HG03558 (cell line): Measurements from ENCODE around the gene PARN.

Source experiments
- ATAC-seq: cut with Tn5 transposase; IDR thresholded peaks from one replicate; pipeline ENCODE4 v1.9.1; 2021; ENCODE audit warnings: moderate number of reproducible peaks; ENCODE audit not compliant: unreplicated experiment; ENCODE audit errors: extremely low read depth

The PARN gene

DNA sequence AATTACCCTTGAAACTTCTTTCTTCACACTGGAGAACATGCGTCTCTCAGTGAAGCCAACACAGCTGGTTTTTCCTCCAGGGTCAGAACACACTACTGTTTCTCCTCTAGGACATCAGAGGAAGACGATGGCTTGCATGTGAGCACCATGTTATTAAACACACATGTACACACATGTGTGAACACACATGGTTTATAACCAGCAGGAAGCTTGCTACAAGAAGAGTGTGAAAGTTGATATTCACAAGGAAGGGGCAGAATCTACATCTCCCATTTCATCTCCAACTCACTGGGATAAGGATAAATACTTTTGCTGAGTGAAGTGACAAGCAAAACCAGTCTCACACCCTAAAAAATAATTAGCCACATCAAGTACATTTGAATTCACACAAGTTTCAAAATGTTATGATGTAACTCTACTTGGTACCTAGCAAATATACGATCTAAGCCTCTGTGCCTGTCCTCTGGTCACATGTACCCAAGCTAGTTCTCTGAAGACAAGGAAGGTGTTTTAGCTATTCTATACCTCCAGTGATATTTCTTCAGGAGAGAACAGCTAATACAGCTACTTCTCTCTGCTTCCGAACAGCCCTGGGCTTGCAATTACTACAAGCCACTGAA lies 127.7 kb downstream of the PARN start:
- no peak for ATAC-seq

DNA sequence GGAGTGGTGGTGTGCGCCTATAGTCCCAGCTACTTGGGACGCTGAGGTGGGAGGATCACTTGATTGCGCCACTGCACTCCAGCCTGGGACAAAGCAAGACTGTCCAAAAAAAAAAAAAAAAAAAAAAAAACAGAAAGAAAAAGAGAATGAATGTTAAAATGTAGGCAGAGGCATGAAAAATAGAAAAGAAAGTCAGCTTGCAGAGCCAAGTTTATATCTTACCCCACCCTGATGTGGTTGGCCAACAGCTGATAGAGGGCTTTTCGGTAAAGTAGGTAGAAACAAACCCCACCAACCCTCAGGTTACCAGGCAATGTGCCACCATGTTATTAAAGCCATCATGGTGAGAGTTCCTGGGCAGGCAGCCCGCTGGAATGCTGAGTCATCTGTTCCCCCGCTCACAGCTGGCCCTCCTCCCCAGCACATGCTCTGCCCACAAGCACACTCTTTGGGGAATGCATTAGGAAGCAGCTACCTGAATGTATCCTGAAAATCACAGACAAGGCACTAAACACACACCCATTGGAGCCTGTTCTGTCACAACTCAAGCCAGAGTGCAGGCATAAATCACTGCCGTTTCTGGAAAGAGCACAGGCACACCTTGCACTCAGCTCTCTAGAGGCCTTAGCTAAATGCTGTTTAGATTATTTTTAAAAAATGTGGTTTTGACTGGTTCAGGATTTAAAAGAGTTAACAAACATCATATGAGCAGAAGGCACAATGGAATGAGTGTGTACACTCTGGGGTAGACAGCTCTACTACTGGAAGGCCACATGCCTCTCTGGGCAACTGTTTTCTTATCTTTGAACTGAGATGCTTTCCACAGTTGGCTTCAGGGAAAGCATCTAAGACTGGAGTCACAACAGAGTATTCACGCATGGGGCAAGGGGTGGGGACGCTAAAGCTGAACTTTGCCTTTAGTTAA lies 128.5 kb downstream of the PARN start:
- ATAC-seq: no peak

DNA sequence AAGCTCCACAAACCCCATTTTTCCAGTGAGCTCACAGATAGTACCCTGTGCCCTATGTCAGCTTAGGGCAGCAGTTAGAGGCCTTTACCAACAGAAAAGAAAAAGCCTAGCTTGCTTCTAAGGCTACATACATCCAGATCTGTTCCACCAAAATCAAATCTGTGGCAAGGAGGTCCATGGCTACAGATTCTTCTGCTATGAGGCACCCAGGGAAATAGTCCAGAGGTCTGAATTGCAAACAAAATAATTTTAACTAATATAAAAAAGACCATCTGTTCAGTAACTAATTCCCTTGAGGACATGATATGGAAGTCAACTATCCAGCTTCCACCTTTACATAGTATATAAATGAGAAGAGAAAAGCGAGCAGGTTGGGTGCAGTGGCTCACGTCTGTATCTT lies 129.3 kb downstream of the PARN start:
- no peak for ATAC-seq

DNA sequence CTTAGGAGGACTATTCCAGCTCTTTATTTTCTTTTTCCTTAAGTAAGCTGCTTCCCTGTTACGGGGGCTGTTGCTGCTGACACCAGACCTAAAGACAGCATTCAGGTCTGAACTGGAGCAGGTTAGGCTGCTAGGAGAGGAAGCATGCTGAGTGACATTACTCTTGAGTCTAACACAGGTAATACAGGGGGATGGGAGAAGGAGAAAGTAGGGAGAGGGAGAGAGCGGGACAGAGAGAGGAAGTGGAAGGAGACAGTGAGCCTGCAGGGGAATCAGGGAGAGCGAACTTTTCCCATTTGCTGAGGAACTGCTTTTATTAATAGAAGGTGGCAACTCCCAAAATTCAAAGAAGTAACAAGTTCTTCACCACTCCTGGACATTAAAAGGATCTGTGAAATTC lies 130.9 kb downstream of the PARN start:
- no peak for ATAC-seq

- no peak for ATAC-seq
These were observed 132.6 kb downstream of the PARN start for GRCh38 chr16:14497245-14498082.

- ATAC-seq: no peak
These were observed 133.3 kb downstream of the PARN start for GRCh38 chr16:14496786-14497185.

- ATAC-seq: no peak
These were observed 133.9 kb downstream of the PARN start for GRCh38 chr16:14496047-14496770.

GRCh38 chr16:14495213-14496046 lies 134.6 kb downstream of the PARN start:
- no peak for ATAC-seq

DNA sequence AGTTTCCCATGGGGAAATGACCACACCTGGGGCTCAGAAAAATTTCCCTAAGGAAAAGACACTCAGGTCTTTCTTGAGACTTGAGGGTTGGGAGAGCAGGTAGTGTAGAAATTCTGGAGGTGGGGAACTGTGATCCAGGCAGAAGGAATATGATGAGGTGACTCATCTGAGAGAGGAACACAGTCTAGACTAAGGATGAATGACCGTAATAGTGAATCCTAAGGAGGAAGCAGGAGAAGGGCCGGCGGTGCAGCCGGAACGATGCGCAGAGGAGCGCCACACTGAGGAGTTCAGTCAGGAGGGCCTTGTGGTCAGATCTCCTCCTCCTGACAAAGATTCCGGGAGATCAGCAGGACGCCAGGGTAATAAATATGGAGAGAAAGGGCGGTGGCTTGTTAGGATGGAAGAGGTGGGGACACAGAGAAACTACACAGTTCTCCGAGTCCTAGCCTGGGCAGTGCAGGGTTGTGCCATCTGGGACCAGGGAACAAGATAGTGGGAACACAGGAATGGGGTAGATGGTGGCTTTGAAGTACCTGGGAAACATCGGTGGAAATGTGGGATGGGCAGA lies 135.6 kb downstream of the PARN start:
- ATAC-seq: no peak

GRCh38 chr16:14493791-14494190 lies 136.3 kb downstream of the PARN start:
- no peak for ATAC-seq

- no peak for ATAC-seq
These were observed 137.4 kb downstream of the PARN start for GRCh38 chr16:14492614-14493013.

- no peak for ATAC-seq
These were observed 138.1 kb downstream of the PARN start for GRCh38 chr16:14491861-14492529.

- ATAC-seq: no peak
These were observed 139.8 kb downstream of the PARN start for GRCh38 chr16:14490235-14490634.

DNA sequence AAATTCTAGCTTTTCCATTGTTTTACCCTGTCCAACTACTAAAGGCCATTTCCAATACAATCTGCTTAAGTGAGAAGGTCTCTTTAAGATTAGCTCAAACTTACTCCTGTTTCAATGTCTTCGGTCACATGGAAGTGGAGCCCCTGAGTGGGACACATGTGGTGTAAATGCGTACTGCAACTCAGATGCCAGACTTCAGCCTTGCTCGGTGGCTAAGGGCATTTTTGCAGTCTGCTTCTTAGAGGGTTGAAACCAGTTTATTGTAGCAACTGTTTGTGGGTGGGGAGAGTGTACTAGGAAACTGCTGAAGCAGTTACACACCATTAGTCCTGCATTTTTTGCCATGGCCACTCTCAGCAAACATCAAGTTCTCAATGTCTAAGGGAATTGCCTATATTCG lies 140.6 kb downstream of the PARN start:
- no peak for ATAC-seq

GRCh38 chr16:14487579-14487978 lies 142.5 kb downstream of the PARN start:
- no peak for ATAC-seq

- no peak for ATAC-seq
These were observed 143.3 kb downstream of the PARN start for GRCh38 chr16:14486520-14487303.

DNA sequence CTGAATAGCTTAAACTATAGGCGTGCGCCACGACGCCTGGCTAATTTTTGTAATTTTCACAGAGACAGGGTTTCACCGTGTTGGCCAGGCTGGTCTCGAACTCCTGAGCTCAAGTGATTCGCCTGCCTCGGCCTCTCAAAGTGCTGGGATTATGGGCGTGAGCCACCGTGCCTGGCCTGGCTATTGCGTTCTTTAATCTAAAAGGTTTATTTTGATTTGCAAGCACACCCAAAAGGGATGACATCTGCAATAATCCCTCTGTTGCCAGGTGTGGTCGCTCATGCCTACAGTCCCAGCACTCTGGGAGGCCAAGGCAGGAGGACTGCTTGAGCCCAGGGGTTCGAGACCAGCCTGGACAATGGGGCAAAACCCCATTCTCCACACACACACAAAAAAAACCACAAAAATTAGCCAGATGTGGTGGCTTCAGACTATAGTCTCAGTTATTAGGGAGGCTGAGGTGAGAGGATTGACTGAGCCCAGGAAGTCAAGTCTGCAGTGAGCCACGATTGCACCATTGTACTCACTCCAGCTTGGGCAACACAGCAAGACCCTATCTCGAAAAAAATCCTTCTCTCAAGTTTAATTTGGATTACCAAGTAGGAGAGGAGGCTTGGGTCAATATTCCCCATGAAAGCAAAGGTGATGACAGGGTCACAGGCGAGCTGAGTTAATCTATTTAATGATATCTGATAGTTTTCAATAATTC lies 144.1 kb downstream of the PARN start:
- ATAC-seq: no peak
